Globus pallidus (tissue), 1 donor: ENCODE measurements around the gene CCDC3.
A peak's percentile ranks its signal among the peaks of the same experiment; 100 is the strongest.
"Not testable (repeated sequence)": the region's sequence is repeated elsewhere in the genome, so short reads cannot be mapped to it uniquely, and the experiment has no call there.

Experiments used
- DNase-seq: peaks from one replicate; pipeline ENCODE4 v3.0.0-alpha.2; 2015; ENCODE audit warnings: low spot score

The CCDC3 gene

DNA sequence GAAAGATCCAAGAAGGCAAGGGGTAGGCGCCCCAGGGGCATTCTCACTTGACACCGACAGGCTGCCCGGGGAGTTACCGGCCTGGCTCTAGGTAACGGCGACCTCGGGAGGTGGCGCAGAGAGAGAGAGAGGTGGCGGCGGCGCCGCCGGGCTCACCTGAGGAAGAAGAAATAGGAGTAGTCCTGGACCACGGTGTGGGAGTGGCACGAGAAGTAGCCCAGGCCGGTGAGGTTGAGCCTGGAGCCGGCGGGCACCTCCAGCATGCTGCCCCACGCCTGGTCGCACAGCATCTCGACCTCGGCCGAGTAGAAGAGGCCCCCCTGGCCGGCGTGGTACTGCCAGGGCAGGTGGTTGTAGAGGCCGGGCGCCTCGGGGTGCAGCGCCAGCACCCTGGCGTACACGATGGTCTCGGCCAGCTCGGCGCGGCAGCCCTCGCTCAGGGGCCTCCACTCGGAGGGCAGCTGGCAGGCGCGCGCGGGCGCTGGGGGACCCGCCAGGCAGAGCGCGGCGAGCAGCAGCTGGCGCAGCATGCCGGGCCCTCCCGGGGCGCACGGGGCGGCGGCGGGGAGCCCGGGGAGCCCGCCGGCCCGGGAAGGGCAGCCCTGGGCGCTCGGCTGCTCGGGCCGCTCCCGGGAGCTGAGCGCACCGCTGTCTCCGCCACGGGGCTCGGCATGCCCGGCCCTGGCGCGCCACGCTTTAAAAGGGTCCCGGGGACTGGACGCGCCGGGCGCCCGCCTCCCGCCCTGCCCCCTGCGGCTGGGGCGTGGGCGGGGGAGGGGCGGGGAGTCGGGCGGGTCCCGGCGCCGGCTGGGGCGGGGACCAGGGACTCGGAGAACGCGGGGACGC lies at the start of gene CCDC3:
Gene CCDC3 (minus strand): TSS at position 673 of the 846 bp plus-strand sequence. CDS start 143 bp downstream, at position 530.
- no peak for DNase-seq

DNA sequence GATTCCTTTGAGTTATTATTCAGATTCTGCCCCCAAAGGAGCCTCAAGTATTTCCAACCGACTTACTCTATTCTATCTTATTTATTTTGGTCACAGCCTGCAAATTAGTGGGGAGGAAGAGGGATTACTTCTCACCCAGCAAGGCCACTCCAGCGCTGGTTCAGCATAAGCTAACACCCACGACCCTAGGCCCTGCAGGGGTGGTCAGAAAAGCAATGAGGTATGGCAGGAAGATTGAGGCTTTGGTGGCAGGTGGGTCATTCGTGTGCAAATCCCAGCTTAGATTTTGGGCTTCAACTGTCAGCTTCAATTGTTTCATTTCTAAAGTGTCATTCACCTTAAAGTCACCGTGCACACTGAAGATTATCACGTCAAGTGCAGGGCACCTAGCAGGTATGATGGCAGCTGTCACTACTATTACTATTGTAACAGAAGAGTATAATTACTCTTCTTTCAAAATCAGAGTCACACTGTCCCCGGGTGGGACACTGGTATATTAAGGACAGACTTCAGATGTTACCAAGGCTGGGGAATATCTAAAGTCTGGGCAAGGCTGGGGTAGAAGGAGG lies 49.7 kb upstream of the CCDC3 start:
- DNase-seq, result no peak

DNA sequence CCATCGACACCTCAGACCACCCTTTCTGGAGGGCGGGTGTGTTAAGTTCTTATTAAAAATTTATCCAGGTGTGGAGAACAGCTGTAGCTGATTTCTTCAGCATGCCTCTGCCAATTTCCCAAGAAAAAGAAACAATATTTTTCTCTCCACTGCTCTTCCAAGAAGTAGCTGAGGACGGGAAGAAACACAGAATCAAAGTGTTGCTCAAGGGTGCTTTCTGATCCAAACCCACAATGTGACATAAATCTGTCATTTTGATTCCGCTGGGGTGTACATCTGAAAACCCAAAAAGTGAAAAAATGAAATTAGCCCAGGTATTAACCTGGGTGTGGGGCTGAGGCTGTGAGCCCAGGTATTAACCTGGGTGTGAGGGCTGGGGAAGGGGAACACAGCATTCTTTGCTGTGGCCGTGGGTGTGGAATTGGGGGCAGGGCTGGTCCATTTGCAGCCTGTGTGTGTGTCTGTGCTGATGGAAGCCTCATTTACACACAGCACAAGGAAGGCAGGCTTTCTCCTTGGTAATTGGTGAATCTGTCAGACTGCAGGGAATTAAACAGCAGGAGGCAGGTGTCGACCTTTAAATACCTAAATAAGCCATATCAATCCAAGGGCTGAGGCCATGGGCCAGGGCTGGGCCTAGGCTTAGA lies 48.4 kb upstream of the CCDC3 start:
- no peak for DNase-seq

DNA sequence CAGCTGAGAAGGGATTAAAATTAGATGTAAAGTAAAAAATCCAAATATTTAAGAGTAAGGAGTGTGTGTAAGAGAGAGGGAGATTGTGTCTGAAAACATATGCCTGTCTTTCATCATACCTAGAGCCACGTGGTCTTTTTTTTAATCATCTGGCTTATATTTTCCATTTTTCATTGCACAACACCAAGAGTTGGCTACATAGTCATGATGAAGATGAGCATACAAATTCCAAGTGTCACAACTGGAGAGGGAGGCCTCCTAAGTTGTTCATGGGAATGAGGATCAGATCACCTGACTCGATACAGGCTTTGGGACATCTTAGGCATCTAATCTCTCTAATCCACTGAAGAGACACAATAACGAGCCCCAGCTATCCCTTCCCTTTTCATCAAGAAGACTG lies 47.2 kb upstream of the CCDC3 start:
- no peak for DNase-seq

DNA sequence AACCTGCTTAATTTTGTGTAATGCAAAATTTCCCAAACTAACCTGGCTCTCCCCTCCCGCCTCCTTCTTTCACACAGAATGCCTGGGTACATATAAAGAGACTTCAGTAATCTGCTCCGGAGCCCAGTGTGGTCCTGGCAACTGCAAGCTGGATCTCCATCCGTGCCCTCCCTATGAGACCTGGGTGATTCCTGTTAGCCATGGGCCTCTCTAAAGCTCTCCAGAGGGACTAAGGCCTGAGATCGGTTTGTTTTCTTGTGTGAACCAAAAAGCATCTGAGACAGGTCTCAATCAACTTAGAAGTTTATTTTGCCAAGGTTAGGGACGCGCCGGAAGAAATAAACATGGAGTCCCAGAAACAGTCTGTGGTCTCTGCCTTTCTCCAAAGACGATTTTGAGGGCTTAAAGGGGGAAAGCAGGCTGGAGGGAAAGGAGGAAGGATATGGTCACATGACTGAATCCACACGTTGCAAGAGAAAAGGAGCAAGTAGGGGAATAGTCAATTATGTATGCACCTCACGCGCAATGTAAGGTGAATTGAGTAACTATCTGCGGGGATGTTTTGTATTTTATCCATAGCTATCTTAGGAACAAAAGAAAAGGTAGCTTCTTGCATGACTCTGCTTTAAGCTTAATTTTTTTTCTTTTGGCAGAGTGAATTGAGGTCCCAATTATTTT lies 46.2 kb upstream of the CCDC3 start:
- no peak for DNase-seq

DNA sequence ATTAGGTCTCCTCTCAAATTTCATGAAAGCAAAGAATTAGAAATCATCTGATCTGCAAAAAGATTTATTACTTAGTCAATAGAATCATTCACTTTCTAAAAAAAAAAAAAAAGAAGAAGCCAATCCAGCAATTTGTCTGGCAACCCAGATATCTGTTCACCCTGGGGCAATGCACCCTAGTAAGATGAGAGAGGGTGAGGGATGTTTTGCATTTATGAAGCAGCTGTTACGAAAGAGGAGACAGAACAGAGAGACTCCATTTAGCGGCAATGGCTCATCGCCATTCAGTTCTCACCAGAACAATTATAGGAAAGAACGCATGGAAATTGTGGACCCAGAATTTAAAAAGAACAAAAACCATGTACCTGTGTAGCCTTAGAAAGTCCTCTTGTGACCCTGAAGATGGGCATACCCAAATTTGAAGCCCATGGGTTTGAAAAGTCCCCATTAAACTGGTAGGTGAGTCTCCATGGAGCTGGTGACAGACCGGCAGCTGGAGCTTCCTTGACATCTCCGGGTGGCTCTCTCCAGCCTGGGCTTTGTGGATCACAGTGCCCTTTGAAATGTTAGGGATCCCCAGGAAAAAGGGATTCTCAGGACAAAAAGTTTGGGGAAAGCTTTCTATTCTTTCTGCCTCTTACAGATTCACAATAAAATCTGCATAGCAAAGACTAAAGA lies 45.5 kb upstream of the CCDC3 start:
- no peak for DNase-seq

DNA sequence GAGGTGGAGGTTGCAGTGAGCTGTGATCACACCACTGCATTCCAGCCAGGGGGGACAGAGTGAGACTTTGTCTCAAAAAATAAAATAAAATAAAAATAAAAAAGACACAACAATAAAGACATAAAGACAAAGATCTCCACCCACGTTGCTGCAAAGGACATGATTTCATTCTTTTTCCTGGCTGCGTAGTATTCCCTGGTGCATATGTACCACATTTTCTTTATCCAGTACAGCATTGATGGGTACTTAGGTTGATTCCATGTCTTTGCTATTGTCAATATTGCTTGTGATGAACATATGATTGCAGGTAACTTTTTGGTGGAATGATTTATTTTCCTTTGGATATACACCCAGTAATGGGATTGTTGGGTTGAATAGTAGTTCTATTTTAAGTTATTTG lies 42.0 kb upstream of the CCDC3 start:
- DNase-seq, result no peak

DNA sequence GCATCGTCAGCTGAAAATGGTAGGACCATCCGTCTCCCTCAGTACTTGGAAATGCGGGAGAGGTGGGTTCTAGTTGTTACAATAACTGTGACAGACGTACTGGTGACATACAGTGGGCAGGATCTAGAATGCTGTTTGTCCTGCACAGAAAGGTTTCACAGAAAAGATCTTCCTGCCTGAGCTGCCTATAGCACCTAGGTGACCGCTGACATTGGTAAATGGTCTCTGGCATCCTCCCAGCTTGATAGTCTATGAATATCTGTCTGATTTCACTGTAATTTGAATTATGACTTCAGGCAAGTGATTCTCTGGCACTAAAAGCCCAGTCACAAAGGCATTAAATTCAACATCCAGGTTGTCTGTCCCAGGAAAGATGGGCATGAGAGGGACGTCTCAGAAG lies 38.2 kb upstream of the CCDC3 start:
- DNase-seq, result no peak

DNA sequence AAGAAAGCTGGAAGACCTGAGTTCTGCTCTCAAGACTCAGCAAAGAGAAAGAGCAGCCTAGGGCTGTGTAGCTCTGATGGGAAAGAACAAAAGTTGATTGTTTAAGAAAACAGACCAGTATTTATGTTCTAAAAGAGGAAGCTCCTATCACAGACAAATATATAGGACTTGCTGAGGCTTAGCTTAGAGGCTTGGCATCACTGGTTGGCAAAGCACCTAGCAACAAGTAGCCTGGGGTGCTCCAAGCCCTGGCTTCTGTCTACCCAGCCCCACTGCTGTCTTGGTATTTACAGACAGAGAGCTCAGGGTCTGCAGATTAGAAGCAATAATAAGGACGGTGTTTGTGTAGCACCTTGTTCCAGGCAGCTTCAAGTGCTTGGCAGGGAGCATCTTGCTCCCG lies 36.9 kb upstream of the CCDC3 start:
- DNase-seq, result peak; percentile 25

DNA sequence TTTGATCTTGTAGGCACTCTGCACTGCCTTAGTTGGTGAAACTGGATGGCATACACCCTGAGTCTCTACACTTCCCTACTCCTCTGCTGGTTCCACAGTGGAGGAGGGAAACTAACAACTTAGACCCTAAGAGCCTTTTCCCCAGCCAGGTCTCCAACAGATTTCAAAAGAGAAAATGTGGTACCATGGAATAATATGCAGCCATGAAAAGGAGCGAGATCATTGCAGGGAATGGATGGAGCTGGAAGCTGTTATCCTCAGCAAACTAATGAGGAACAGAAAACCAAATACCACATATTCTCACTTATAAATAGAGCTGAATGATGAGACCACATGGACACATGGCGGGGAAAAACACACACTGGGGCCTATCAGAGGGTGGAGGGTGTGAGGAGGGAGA lies 36.3 kb upstream of the CCDC3 start:
- DNase-seq, result no peak

DNA sequence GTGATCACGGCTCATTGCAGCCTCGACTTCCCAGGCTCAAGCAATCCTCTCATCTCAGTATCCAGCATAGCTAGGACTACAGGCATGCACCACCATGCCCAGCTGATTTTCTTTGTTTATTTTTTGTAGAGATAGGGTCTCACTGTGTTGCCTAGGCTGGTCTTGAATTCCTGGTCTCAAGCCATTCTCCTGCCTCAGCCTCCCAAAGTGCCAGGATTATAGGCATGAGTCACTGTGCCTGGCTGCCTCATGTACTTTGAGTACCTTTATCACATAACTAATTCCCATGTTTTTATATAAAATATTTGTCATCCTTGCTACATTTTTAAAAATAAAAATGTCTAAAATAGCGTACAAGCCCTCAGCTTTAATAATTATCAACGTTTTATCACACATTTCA lies 35.3 kb upstream of the CCDC3 start:
- DNase-seq, result no peak

DNA sequence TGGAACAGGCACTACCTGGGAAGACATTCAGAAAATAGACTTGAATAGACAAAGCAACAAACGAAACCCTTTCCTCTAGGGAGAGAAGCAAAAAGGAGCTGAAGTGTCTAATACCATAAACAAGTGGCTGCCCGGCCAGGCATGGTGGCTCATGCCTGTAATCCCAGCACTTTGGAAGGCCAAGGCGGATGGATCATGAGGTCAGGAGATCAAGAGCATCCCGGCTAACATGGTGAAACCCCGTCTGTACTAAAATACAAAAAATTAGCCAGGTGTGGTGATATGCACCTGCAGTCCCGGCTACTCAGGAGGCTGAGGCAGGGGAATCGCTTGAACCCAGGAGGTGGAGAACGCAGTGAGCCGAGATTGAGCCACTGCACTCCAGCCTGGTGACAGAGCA lies 34.2 kb upstream of the CCDC3 start:
- DNase-seq, result not testable (repeated sequence)

DNA sequence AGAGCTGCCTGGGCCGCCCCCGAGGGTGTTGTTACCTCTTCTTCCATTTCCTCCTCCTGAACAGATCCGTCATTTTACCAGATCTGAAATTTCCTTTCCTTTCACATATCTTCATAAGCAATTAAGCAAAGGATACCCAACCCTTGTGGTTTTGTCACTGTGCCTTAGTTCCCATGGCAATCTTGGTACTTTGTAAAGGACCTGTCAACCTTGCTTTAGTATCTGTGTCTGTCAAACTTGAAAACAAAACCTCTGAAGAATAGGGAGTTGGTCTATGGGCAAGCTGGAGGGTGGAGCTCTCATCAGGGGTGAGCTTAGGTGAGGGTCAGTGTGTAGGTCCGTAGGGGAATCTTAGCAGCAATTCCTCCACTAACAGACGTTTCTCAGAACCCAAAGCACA lies 25.4 kb upstream of the CCDC3 start:
- no peak for DNase-seq

DNA sequence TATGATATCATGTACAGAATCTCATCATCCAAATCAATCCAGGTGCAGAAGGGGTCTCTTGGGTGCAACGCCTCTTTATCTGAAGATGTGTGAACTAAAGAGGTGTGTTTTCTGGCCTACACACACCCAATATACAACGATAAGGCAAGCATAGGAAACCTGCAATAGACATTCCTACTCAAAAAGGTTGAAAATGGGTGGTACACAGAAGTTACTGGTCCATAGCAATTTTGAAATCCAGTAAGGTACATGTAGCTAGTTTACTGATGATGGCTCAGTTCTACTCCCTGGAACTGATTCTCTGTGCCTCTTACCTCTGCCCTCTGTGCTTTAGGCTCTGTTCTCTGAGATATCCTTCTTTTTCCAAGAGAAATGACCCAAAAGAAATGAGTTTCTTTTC lies 22.2 kb upstream of the CCDC3 start:
- no peak for DNase-seq

DNA sequence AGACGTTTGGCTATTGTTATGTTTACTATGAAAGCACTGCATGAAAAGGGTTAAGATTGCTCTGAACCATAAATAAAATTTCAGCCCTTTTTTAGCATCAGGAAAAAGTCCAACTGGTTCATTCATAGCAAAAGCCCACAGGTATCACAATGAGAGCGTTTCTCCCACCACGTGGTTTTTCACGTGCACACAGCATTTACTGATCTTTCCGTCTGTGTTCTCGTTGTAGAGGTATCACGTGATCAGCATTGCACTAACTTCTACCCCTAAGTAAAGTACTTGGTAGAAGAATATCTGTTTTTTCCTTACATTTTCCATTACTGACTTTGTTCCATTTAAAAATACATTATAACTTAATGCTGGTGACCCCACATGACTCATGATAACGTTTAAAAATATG lies 17.8 kb upstream of the CCDC3 start:
- no peak for DNase-seq

DNA sequence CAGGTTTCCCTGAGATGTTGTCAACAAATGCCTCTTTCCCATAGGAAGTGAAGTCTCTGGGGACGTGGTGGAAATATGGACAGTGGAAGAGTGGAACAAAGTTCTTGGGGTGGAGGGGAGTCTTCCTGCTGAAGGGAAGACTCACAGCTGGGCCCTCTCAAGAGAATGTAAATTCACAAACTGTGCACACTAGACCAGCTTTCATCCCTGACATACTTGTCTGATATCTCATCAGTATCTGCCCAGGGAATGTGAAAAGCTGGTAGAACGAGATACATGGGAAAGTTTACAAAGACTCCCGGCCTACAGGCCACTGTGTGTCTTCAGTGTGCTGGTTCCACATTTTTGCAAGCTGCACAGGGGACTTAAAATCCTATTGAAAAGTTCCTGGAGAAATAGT lies 16.7 kb upstream of the CCDC3 start:
- no peak for DNase-seq

DNA sequence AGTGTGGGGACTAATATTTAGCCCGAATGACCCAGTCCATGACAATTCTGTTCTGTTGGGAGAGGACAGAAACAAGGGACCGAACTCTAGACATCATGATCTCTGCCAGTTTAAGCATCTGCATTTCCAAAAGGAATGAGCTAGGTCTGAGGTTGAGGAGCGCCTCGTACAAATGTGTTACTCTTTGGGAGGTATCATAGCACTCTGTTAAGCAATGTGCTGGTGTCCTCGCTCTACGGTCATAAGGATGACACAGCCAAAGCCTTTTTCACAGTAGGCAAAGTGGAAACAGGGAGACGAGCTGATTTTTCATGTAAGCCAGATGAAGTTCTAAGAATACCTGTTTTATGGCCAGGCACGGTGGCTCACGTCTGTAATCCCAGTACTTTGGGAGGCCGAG lies 15.4 kb upstream of the CCDC3 start:
- no peak for DNase-seq

DNA sequence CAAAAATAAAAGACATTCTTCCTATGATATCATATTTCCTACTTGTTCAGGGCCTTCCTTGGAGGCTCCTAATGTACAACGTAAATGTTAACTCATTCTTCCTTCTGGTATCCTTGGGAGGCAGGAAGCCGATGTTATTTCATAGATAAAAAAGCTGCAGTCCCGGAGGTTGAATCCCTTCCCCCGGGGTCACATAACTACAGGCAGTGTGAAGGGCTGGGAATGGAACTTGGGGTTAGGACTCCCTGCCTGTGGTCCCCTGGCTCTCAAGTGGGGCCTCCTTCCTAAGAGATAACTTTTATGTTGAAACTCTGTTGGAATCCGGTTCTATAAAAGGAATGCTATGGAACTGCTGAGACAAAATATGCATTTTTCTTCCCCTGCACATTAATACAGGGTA lies 14.9 kb upstream of the CCDC3 start:
- DNase-seq, result no peak

DNA sequence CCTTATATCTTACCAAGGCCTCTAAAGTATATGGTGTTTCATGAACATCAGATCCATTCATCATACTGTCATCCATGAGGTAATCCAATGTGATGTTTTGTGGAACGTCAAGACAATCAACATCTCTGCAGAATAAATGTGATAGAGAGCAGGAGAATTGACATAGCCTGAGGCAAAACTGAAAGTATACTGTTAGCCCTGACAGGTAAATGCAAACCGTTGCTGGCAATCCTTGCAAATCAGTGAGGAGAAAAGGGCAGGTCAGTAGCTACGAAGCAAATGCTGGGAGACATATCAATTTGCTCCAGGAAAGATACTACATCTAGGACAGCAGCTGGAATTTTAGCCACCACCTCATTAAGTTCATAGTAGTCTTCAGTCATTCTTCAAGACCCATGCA lies 4.5 kb upstream of the CCDC3 start:
- no peak for DNase-seq

DNA sequence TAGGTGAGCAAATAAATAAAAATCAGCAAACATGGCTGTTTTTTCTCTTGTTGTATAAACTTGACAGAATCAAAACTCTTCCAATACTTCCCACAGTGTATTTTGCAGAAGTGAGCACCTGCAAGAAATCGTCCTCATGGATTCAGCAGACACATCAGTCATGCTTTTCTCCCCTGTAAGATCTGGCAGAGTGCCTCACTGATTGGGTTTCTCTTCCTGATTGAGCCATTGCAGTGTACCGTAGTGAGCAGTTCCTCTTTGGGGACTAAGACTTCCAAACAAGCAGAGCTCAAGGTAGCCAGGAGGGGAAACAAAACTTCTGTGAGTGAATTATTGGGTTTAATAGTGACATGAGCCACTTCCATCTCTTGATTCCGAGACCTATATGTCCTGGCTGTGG lies 2.2 kb upstream of the CCDC3 start:
- DNase-seq, result peak; percentile 7

DNA sequence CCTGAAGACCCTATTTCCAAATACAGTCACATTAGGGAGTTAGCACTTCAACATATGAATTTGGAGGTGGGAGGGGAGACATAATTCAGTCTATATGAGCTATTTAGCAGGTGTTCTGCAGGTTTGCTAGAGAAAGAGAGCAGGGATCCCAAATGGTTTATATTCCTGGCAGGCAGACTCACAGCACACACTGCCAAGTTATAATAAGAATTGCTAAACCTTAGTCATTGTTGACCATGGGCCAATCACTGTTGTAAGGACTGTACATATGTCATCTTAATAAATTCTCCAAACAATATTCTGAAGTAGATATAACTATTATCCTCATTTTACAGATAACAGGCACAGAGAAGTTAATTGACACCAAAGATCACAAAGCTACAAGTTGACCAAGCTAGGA lies 1.5 kb upstream of the CCDC3 start:
- no peak for DNase-seq

DNA sequence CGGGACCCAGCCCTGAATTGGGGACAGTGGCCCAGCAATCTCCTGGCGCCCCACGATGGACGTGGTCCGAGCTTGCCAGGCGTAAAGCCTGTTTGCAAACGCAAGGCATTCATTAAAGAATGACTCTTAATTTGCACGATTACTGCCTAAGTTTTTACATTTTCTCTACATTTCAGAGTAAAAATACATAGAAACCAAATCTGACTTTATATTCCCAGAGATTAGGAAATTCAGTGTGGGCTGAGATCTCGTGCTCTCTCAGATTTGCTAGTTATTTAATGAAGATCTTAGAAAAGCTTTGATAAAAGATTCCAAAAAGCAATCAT lies 337 bp upstream of the CCDC3 start:
- DNase-seq, result no peak
